Cardiac fibroblast (primary cell): Measurements from ENCODE around the gene TLE4.
"Not testable (repeated sequence)": the region's sequence is repeated elsewhere in the genome, so short reads cannot be mapped to it uniquely, and the experiment has no call there.

Experiments used
- DNase-seq, 2 donors: peaks; one replicate each; pipeline versions ENCODE4 v3.0.0 to v3.0.0-alpha.2; 2010; ENCODE audit warnings: low read depth in 2 of 2
- H3K4me3 ChIP-seq, 2 donors: replicated peaks in 1 of 2; 1 replicate in 1 of 2; 2 replicates in 1 of 2; pipeline ENCODE4 v1.5.1; 2011; ENCODE audit warnings: low read depth in 2 of 2, low read length in 2 of 2, mild to moderate bottlenecking in 2 of 2, moderate library complexity in 1 of 2
- CTCF ChIP-seq: IDR thresholded peaks from one replicate; pipeline ENCODE4 v1.5.1; 2011; ENCODE audit warnings: low read depth, mild to moderate bottlenecking, low read length, inconsistent platforms

Gene TLE4

DNA sequence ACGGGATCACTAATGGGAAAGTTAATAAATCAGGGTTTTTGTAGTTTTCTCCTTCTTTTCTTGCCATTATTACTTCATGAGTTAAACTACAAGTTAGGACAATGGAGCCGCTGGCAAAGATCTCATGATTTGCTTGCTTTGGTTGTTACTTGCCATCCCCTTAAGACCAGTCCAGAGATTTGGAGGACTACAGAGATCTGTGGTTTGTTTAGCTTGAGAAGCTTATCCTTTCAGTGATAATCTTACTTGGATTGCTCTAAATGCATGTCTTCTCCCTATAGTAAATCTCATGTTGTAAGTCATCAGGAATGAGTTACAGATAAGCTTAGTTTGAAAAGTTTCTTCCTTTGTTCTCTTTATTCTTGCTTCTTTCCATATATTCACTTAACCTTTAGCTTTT lies 70.9 kb downstream of the TLE4 start:
- no peak overlapping the region for H3K4me3 ChIP-seq
- TF ChIP-seq CTCF: no peak
- no peak for DNase-seq

GRCh38 chr9:79644048-79644447 lies 72.3 kb downstream of the TLE4 start:
- no peak for TF ChIP-seq CTCF
- DNase-seq: no peak
- no peak overlapping the region for H3K4me3 ChIP-seq

- no peak for TF ChIP-seq CTCF
- no peak overlapping the region for H3K4me3 ChIP-seq
- DNase-seq: no peak
These were observed 72.8 kb downstream of the TLE4 start for GRCh38 chr9:79644601-79645000.

DNA sequence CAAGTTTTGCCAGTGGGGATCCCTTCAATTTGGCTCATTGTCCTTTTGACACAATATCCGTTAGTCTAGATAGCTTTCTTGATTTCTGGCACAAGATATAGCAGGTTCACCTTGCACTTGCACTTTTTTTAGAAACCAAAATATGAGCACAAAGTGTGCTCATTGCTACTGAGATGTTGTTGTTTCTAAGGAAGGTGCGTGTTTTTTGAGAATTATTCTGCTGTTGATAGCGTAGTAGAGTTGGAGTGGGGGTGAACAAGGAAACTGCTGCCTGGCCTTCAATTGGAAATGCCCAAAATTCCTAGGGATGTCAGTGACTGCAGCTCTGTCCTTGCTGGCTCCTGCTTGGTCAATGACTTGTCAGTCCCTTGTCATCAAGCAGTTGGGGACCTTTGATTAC lies 73.3 kb downstream of the TLE4 start:
- TF ChIP-seq CTCF: no peak
- H3K4me3 ChIP-seq: no peak overlapping the region
- DNase-seq: no peak

DNA sequence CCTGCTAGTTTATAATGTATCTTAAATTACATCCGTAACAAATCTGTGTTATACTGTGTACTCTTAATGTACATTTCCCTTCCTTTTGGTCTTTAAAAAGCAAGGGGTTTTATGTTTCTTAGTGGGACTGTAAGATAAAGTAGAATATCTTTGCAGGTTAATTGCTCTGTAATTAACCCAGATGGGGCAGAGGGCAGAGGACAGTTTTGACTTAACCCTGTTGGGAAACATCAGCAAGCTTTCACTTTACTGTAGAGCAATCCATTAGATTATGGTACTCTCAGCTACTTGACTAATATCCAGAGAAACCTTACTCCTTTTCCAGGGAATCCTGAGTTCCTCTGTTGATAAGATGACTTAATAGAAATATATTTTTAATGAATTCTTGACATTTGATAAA lies 74.3 kb downstream of the TLE4 start:
- TF ChIP-seq CTCF: no peak
- no peak overlapping the region for H3K4me3 ChIP-seq
- DNase-seq: no peak

DNA sequence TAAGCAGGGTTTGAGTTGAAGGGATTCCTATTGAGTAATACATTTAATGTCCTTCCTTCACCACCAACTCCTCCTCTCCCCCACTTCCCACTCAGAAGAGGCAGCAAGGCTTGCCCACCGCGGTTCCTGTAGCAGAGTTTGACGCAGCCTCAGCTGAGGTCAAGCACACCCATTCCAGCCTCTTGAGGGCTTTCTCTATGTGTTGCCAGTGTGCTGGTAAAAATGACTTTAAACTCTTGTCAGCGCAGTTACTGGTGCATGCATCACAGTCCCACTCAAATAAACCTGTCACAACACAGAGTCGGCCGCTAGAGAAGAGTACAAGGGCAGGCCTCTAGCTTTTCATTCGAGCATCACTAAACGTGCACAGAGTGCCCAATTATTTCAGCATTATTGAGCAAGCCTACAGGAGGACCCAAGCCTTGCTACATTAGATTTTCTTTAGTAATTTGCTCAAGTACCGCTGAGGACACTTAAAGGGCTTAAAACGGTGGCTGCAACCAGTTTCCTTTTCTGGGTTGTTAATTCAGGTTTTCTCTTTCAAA lies 79.6 kb downstream of the TLE4 start:
- no peak for DNase-seq
- H3K4me3 ChIP-seq: no peak overlapping the region
- TF ChIP-seq CTCF: no peak

DNA sequence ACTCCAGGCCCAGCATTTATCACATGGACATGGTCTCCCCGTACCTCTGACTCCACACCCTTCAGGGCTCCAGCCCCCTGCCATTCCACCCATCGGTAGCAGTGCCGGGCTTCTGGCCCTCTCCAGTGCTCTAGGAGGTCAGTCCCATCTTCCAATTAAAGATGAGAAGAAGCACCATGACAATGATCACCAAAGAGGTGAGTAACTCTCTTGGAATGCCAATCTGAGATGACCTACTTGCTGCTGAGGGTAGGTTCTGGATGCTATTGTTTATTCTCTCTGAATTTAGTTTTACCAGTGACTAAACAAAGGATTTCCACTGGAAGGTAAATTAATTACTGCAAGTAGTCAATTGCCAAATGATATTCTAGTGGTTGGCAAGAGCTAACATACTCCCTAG lies 80.8 kb downstream of the TLE4 start:
- TF ChIP-seq CTCF: no peak
- H3K4me3 ChIP-seq: no peak overlapping the region
- peak in 1 of 2 donors; percentile 22 for DNase-seq

DNA sequence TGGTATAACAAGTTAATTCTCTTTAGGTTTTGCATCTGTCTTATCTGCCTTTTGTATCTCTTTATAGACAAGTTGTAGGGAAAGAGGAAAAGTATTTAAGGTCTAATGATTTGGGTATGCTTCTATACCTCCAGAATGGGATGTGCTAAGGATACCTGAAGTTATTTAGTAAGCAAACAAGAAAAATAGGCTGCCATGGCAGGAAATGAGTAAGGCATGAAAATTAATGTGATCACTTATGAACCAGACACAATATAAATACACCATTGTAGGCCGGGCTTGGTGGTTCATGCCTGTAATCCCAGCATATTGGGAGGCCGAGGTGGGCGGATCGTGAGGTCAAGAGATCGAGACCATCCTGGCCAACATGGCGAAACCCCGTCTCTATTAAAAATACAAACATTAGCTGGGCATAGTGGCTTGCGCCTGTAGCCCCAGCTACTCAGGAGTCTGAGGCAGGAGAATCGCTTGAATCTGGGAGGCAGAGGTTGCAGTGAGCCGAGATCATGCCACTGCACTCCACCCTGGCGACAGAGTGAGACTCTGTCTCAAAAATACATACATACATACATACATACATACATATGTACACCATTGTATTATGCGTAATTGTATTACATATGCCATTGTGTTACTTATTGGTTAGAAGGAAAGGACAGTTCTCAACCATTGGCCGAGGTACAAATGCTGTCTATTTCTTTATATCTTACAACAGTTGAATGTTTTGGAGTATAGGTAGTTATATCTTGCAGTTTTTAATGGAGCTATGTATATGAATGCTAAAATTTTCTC lies 83.0 kb downstream of the TLE4 start:
- not testable (repeated sequence) for DNase-seq, H3K4me3 ChIP-seq
